OCI-LY3 (cell line): ENCODE measurements around the gene PTPN21.

Experiments
- H2AFZ ChIP-seq: fragments of 200-600, 300-600 bp; shearing (Covaris generic); 2 replicates; pipeline ENCODE4 v1.6.0; 2014; ENCODE audit warnings: antibody characterized with exemption, low read depth, low read length
- H3K27ac ChIP-seq: fragments of 200-600, 300-600 bp; sonication (generic); 2 replicates; pipeline ENCODE4 v1.5.1; 2014; ENCODE audit warnings: mild to moderate bottlenecking, low read length, moderate library complexity, mixed read lengths
- H3K27me3 ChIP-seq: fragments of 200-600, 300-600 bp; sonication (generic); 2 replicates; pipeline ENCODE4 v1.6.1; 2014; ENCODE audit warnings: low read depth, low read length, mixed read lengths
- H3K36me3 ChIP-seq: fragments of 200-600, 300-600 bp; sonication (generic); replicated peaks from 2 replicates; pipeline ENCODE3; 2014; ENCODE audit warnings: low read depth, low read length, mixed read lengths
- H3K4me1 ChIP-seq: fragments of 300-600, 200-600 bp; sonication (generic); 2 replicates; pipeline ENCODE4 v1.6.1; 2014; ENCODE audit warnings: low read length, mixed read lengths
- H3K4me2 ChIP-seq: fragments of 200-600, 300-600 bp; sonication (generic); 2 replicates; pipeline ENCODE4 v1.6.1; 2014; ENCODE audit warnings: low read length, mixed read lengths
- H3K4me3 ChIP-seq: fragments of 300-600, 200-600 bp; sonication (generic); 2 replicates; pipeline ENCODE4 v1.5.1; 2014; ENCODE audit warnings: antibody characterized with exemption, mild to moderate bottlenecking, low read length, moderate library complexity
- H3K79me2 ChIP-seq: fragments of 300-600, 200-600 bp; shearing (Covaris generic); 2 replicates; pipeline ENCODE4 v1.6.1; 2014; ENCODE audit warnings: mild to moderate bottlenecking, low read length, mixed read lengths
- H3K9ac ChIP-seq: fragments of 300-600, 200-600 bp; shearing (Covaris generic); 2 replicates; pipeline ENCODE4 v1.6.0; 2014; ENCODE audit warnings: mild to moderate bottlenecking, low read length, moderate library complexity
- H3K9me3 ChIP-seq: fragments of 200-600, 300-600 bp; shearing (Covaris generic); 2 replicates; pipeline ENCODE4 v1.6.1; 2014; ENCODE audit warnings: low read length, mixed read lengths; ENCODE audit not compliant: insufficient read depth
- H4K20me1 ChIP-seq: fragments of 200-600, 300-600 bp; sonication (generic); 2 replicates; pipeline ENCODE4 v1.6.1; 2016; ENCODE audit warnings: low read length, mixed read lengths; ENCODE audit not compliant: insufficient read depth
- CTCF ChIP-seq: fragments of 200-600, 300-600 bp; sonication (generic); IDR thresholded peaks from 2 replicates; pipeline ENCODE4 v1.5.1; 2014; ENCODE audit warnings: antibody characterized with exemption, low read length, low read depth
- EZH2phosphoT487 ChIP-seq: fragments of 200-600 bp; shearing (Covaris generic); IDR thresholded peaks from 2 replicates; pipeline ENCODE4 v1.6.1; 2018; ENCODE audit warnings: antibody characterized with exemption, mixed run types, low read depth

PTPN21 gene

DNA sequence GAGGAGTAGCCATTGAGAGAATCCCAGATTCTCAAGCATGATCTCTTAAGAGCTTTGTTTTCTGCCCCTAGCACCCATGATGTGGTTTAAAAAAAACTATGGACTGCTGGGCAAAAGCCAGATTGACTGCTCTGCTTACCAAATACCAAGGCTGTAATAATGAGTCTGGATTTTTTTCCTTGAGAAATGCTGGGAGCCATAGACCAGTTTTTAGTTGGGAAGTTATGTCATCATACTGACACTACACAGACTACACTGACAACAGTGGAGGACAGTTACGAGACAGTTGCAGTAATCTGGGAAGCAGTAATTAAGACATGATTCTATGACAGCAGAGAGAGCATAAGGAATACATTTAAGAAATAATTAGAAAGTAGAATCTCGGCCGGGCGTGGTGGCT is 133.5 kb downstream of the PTPN21 start:
- Histone ChIP-seq H4K20me1 (no peaks in the 10 kb centered on the region), H3K4me1 (no peaks in the 10 kb centered on the region), H2AFZ (no peak overlapping the region), H3K79me2 (no peaks in the 10 kb centered on the region), H3K27me3 (no peaks in the 10 kb centered on the region), H3K4me3 (no peak overlapping the region), H3K9me3 (no peaks in the 10 kb centered on the region), H3K9ac (no peak overlapping the region), H3K36me3 (peaks cover 3% of the 10 kb centered on the region), H3K27ac (no peak overlapping the region), H3K4me2 (no peak overlapping the region)
- no peak for TF ChIP-seq EZH2phosphoT487
- no peak for TF ChIP-seq CTCF

GRCh38 chr14:88420187-88420586 is 134.6 kb downstream of the PTPN21 start:
- Histone ChIP-seq H3K4me2 (no peak overlapping the region), H3K79me2 (no peaks in the 10 kb centered on the region), H3K27ac (no peak overlapping the region), H3K9me3 (no peaks in the 10 kb centered on the region), H3K27me3 (no peaks in the 10 kb centered on the region), H3K36me3 (peaks cover 3% of the 10 kb centered on the region), H2AFZ (no peak overlapping the region), H3K4me1 (no peaks in the 10 kb centered on the region), H3K9ac (no peak overlapping the region), H3K4me3 (no peak overlapping the region), H4K20me1 (no peaks in the 10 kb centered on the region)
- TF ChIP-seq CTCF (no peak), EZH2phosphoT487 (no peak)

DNA sequence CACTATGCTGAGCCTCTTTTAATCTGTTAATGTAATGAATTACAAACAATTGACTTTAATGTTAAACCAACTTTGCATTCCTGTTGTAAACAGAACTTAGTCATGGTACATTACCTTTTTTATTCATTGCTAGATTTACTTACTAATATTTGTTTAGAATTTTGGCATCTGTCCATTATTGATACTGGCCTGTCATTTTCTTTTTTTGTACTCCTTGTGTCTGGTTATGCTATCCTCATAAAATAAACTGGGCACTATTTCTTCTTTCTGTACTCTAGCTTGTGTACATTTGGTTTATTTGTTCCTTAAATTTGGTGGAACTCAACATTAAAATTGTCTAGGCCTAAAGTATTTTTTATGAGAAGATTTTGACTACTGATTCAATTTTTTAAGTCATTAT is 137.2 kb downstream of the PTPN21 start:
- Histone ChIP-seq H3K4me2 (no peak overlapping the region), H3K4me3 (no peak overlapping the region), H3K4me1 (no peaks in the 10 kb centered on the region), H2AFZ (no peak overlapping the region), H3K27ac (no peak overlapping the region), H3K79me2 (no peaks in the 10 kb centered on the region), H4K20me1 (no peaks in the 10 kb centered on the region), H3K36me3 (peaks cover 3% of the 10 kb centered on the region), H3K9ac (no peak overlapping the region), H3K27me3 (no peaks in the 10 kb centered on the region), H3K9me3 (no peaks in the 10 kb centered on the region)
- TF ChIP-seq EZH2phosphoT487 (no peak), CTCF (no peak)
